Measurements from ENCODE around the gene TOP2B.

Gene TOP2B

DNA sequence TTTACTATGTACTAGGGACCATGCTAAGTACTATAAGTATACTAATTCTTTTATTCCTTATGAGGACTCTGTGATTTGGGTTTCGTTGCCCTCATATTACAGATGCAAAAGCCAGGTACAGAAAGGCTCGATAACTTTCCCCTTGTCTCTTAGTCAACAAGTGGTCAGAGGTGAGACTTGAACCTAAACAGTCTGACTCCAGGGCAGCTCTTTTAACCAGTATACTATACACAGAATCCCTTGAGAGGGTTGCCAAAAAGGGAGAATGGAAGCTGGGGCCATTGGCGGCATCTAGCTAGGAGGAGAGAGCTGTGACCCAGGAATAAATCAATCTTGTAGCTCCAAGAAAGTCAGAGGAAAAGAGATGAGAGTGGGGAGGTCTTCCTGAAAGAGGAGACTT is 92.4 kb downstream of the TOP2B start:
- no peak overlapping the region for H3K4me3 ChIP-seq (ENCODE audit: low read length)
- no peak for DNase-seq (ENCODE audit: low read depth)
- TF ChIP-seq, protein P1, sequence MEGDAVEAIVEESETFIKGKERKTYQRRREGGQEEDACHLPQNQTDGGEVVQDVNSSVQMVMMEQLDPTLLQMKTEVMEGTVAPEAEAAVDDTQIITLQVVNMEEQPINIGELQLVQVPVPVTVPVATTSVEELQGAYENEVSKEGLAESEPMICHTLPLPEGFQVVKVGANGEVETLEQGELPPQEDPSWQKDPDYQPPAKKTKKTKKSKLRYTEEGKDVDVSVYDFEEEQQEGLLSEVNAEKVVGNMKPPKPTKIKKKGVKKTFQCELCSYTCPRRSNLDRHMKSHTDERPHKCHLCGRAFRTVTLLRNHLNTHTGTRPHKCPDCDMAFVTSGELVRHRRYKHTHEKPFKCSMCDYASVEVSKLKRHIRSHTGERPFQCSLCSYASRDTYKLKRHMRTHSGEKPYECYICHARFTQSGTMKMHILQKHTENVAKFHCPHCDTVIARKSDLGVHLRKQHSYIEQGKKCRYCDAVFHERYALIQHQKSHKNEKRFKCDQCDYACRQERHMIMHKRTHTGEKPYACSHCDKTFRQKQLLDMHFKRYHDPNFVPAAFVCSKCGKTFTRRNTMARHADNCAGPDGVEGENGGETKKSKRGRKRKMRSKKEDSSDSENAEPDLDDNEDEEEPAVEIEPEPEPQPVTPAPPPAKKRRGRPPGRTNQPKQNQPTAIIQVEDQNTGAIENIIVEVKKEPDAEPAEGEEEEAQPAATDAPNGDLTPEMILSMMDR (conservative IDR thresholded peaks at IDR 0.05; ENCODE audit: low read length), result no peak

DNA sequence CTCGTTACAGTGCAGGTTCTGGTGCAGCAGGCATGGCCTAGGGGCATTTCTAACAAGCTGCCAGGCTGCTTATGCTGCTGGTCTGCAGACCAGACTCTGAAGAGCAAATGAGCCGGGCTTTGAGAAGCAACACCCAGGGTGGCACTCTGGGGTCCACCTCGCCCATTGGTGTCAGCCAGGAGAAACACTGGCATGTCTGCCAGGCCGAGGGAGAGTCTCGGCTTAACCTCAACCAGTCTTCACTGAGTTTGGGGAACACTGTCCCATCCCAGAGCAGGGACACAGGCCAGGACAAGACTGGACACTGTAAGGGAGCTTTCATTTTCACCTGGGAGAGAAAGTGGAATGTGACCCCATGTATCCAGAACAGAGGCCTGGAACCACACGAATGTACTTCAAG is 93.4 kb downstream of the TOP2B start:
- no peak overlapping the region for H3K4me3 ChIP-seq (ENCODE audit: low read length)
- TF ChIP-seq, protein P1 (conservative IDR thresholded peaks at IDR 0.05; ENCODE audit: low read length), result no peak
- DNase-seq (ENCODE audit: low read depth), result no peak

DNA sequence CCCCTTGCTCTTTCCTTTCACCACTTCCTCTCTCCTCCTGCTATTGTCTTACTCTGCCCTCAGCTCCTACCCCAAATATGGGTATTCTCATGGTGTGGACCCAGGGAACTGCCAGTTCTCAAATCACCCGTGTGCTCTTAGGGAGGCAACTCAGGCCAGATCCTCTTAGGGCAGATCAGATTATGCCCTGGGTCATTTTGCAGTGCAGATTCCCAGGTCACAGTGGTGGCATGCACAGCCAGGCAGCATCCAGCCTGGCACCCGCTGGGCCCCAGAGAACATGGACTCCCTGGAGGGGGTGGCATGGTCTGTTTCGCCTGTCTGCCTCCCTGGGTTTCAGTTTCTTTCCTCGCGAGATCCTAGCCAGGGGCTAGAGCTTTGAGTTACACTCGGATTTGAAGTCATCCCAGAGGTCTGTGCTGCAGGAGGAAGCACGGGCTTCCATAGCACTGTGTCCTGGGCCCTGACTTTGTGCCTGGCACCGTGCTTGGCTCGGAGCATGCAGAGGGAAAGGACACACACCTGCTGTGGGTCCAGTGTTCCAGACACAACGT is 96.1 kb downstream of the TOP2B start:
- H3K4me3 ChIP-seq (ENCODE audit: low read length), result no peak overlapping the region
- TF ChIP-seq, protein P1 (conservative IDR thresholded peaks at IDR 0.05; ENCODE audit: low read length), result no peak
- no peak for DNase-seq (ENCODE audit: low read depth)

DNA sequence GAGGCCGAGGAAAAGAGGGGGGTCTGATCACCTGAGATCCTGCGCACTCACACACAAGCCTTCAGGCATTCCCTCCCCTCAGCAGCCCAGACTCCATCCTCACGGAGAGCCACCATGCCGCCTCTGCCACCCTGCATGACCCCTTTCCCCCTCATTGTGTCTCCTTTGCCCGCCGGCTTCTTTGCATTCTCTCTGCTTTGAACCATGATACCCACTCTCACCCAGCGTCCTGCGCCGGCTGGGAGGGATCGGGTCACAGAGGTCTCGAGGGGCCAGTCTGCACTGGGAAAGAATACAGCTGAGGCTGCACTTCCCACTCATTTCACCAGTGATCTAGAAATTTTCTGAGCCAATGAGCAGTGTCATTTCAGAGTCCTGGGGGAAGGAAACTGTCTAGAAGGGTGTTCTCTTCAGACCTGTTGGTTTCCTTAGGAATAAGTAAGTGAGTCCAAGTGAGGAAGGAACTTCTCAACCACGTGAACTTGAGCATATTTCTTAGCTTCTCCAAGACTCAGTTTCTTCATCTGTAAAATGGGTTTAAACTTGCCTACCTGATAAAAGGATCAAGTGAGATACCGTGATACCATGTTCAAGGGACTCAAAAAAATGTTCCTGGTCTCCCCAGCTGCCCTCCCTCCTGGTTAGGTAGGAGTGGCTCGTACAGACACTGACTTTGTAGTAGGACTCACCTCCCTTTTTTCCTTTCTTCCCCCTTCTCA is 96.7 kb downstream of the TOP2B start:
- no peak overlapping the region for H3K4me3 ChIP-seq (ENCODE audit: low read length)
- TF ChIP-seq, protein P1 (conservative IDR thresholded peaks at IDR 0.05; ENCODE audit: low read length), result no peak
- DNase-seq (ENCODE audit: low read depth), result no peak

DNA sequence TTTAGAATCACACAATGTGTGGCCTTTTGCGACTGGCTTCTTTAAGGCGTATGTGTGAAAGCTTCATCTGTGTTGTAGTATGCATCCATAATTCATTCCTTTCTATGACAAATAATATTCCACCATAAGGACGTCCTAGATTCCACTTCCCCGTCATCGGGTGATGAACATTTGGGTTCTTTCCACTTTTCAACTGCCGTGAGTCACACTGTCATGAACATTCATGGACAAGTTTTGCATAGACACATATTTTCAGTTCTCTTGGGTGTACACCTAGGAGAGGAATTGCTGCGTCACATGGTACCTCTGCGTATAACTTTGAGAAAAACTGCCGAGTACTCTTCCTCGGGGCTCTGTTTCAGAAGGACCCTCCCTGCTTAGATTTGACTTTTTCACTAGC is 97.3 kb downstream of the TOP2B start:
- TF ChIP-seq, protein P1 (conservative IDR thresholded peaks at IDR 0.05; ENCODE audit: low read length), result no peak
- no peak for DNase-seq (ENCODE audit: low read depth)
- H3K4me3 ChIP-seq (ENCODE audit: low read length), result no peak overlapping the region

DNA sequence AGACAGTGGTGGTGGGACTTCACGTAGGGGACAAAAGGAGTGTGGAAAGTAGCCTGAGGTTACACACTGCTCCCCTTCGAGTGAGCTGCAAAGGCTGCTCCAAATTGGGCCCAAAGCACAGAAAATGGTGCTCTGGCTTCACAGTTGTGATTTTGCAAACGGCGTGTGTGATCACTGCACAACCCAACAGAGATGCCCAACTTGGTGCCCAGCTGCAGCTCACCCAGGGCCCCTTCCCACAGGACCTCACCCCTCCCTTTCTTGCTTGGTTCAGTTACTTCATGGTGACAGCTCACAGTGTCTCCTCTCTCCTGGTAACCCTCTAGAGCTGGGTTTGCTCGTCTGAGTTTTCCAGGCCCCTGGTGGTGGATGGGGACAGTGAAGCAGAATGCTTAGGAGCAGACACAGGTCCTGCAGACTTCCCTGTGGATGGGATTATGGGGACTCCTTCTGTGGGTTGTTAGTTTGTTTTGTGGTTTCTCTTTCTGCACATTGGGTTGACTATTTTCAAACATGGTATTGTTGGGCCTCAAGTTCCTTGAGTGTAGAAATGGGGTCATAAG is 98.3 kb downstream of the TOP2B start:
- H3K4me3 ChIP-seq (ENCODE audit: low read length), result no peak overlapping the region
- TF ChIP-seq, protein P1 (conservative IDR thresholded peaks at IDR 0.05; ENCODE audit: low read length), result no peak
- no peak for DNase-seq (ENCODE audit: low read depth)

GRCh38 chr3:25565807-25566206 is 98.9 kb downstream of the TOP2B start:
- TF ChIP-seq, protein P1 (conservative IDR thresholded peaks at IDR 0.05; ENCODE audit: low read length), result no peak
- no peak for DNase-seq (ENCODE audit: low read depth)
- no peak overlapping the region for H3K4me3 ChIP-seq (ENCODE audit: low read length)
